SK-N-MC (cell line): ENCODE results near the gene ABCA7.

ENCODE experiments used
- EZH2 ChIP-seq: fragments of 200-600 bp; sonication (generic); IDR thresholded peaks from one replicate; pipeline ENCODE4 v1.6.1; 2017; ENCODE audit warnings: antibody characterized with exemption
- POLR2AphosphoS5 ChIP-seq: IDR thresholded peaks from 2 replicates; pipeline ENCODE4 v1.6.1; 2012; ENCODE audit warnings: mild to moderate bottlenecking, low read depth, low read length, borderline replicate concordance

DNA sequence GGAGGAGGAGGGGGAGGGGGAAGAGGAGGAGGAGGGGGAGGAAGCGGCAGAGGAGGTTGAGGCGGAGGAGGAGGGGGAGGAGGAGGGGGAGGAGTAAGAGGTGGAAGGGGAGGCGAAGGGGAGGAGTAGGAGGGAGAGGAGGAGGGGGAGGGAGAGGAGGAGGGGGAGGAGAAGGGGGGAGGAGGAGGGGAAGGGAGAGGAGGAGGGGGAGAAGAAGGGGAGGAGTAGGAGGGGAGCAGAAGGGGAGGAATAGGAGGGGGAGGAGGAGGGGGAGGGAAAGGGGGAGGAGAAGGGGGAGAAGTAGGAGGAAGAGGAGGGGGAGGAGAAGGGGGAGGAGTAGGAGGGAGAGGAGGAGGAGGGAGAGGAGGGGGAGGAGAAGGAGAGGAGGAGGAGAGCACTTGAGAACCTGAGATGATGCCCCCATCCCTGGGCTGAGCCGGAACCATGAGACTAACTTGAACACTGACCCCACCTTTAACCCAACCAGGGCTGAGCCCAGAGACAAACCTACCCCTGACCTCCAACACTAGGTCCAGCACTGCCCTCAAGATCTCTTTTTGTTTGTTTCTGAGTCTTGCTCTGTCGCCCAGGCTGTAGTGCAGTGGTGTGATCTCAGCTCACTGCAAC is 12.6 kb downstream of the ABCA7 start:
- TF ChIP-seq POLR2AphosphoS5 (no peak), EZH2 (no peak)
